ENCODE data around the gene EHMT1.

- no peak for TF ChIP-seq EHMT2 (IDR thresholded peaks at IDR 0.05; ENCODE audit: low read depth)
- TF ChIP-seq POLR2A (IDR thresholded peaks at IDR 0.05; ENCODE audit: low read length): no peak
- TF ChIP-seq CTCF (IDR thresholded peaks at IDR 0.05): no peak
These were observed 37.2 kb upstream of the EHMT1 start for GRCh38 chr9:137581361-137582285.

Measured in A549 (cell line).